Activated B cell treated with CpG ODN at 0.5 μM for 24 hours (primary cell): ENCODE measurements around the gene WFIKKN1. TPM values are rescaled to one million over a fixed set of nuclear protein-coding genes. Genes with fewer than 3 reads are reported as not detected.

ENCODE experiments used
- ATAC-seq: fragments of 200-7000 bp; cut with Tn5 transposase; one replicate; pipeline ENCODE4 v1.10.0; 2021; ENCODE audit warnings: low read depth, mild to moderate bottlenecking, moderate library complexity
- CTCF ChIA-PET: fragments of 350-600 bp; sonication (Branson Sonifier 250); formaldehyde crosslinking; loops from one replicate; lab custom pipeline; 2021; ENCODE audit warnings: antibody characterized with exemption; lab: Charles Lee
- POLR2A ChIA-PET: fragments of 350-600 bp; sonication (Branson Sonifier 250); formaldehyde crosslinking; loops from one replicate; lab custom pipeline; 2021; ENCODE audit warnings: antibody characterized with exemption; lab: Charles Lee
- DNase-seq: peaks from one replicate; pipeline ENCODE4 v3.0.0; 2022
- H3K27ac Mint-ChIP-seq: one replicate; pipeline ENCODE4 v1.8.0; 2020; ENCODE audit warnings: mixed read lengths
- H3K27me3 Mint-ChIP-seq: one replicate; pipeline ENCODE4 v1.8.0; 2021; ENCODE audit warnings: mixed read lengths
- H3K36me3 Mint-ChIP-seq: one replicate; pipeline ENCODE4 v1.8.0; 2021; ENCODE audit warnings: low read depth, mixed read lengths
- H3K4me1 Mint-ChIP-seq: one replicate; pipeline ENCODE4 v1.8.0; 2021; ENCODE audit warnings: mixed read lengths
- H3K4me3 Mint-ChIP-seq: one replicate; pipeline ENCODE4 v1.8.0; 2020; ENCODE audit warnings: mild to moderate bottlenecking, mixed read lengths
- H3K9me3 Mint-ChIP-seq: one replicate; pipeline ENCODE4 v1.8.0; 2020; ENCODE audit warnings: mixed read lengths
- CTCF ChIP-seq: fragments of 200-600 bp; IDR thresholded peaks from one replicate; pipeline ENCODE4 v1.8.0; 2022; ENCODE audit warnings: antibody characterized with exemption, mild to moderate bottlenecking
- intact Hi-C: fragments of 100-400 bp; cut with micrococcal nuclease; formaldehyde crosslinking; loops from one replicate; pipeline ENCODE4 v1.15.1; 2024
- total RNA-seq: library from RNA; stranded (reverse); gene quantifications from 2 replicates; pipeline ENCODE4 v1.2.3, GENCODE V29; 2022

Gene WFIKKN1
- total RNA-seq, 1 donor from 2014 or later: 0.47 TPM

- ChIA-PET CTCF (no interaction called here), POLR2A (no interaction called here)
- no peaks in the 10 kb centered on the region for H3K27me3 Mint-ChIP-seq
- no peak for DNase-seq
- H3K9me3 Mint-ChIP-seq: no peaks in the 10 kb centered on the region
- intact Hi-C loops: no loop called here
- H3K36me3 Mint-ChIP-seq: no peaks in the 10 kb centered on the region
- no peak for ATAC-seq
- no peak overlapping the region for H3K4me3 Mint-ChIP-seq
- no peak overlapping the region for H3K27ac Mint-ChIP-seq
- H3K4me1 Mint-ChIP-seq: peaks cover 11% of the 10 kb centered on the region
- no peak for TF ChIP-seq CTCF
These were observed 21.9 kb downstream of the WFIKKN1 start for GRCh38 chr16:652454-653305.

- POLR2A ChIA-PET: no interaction called here
- TF ChIP-seq CTCF: no peak
- ATAC-seq: no peak
- Mint-ChIP-seq H3K27ac (no peak overlapping the region), H3K4me1 (peaks cover 2% of the 10 kb centered on the region), H3K27me3 (no peaks in the 10 kb centered on the region), H3K4me3 (no peak overlapping the region), H3K9me3 (no peaks in the 10 kb centered on the region), H3K36me3 (no peaks in the 10 kb centered on the region)
- DNase-seq: no peak
- CTCF ChIA-PET: no interaction called here
- intact Hi-C loops: no loop called here
These were observed 23.2 kb downstream of the WFIKKN1 start for GRCh38 chr16:654034-654433.

- H3K27ac Mint-ChIP-seq: no peak overlapping the region
- ChIA-PET POLR2A (interaction anchor here (0.6 kb wide), 1 partner anchor 164 kb away, joined by 8 read pairs; no protein-coding TSS in a partner anchor), CTCF (no interaction called here)
- no peak overlapping the region for H3K4me3 Mint-ChIP-seq
- TF ChIP-seq CTCF: no peak
- intact Hi-C loops: no loop called here
- H3K9me3 Mint-ChIP-seq: no peaks in the 10 kb centered on the region
- no peaks in the 10 kb centered on the region for H3K27me3 Mint-ChIP-seq
- H3K36me3 Mint-ChIP-seq: no peaks in the 10 kb centered on the region
- peaks cover 7% of the 10 kb centered on the region for H3K4me1 Mint-ChIP-seq
- ATAC-seq (no peak), DNase-seq (no peak)
These were observed 26.7 kb downstream of the WFIKKN1 start for GRCh38 chr16:657487-657886.

- no peaks in the 10 kb centered on the region for H3K27me3 Mint-ChIP-seq
- H3K9me3 Mint-ChIP-seq: no peaks in the 10 kb centered on the region
- no peaks in the 10 kb centered on the region for H3K36me3 Mint-ChIP-seq
- ChIA-PET CTCF (no interaction called here), POLR2A (interaction anchor here (1.0 to 1.9 kb wide), 2 partner anchors 10 to 23 kb away, joined by 3 to 11 read pairs; partner anchors contain the start of genes METTL26 and WDR90)
- intact Hi-C loops: no loop called here
- H3K4me3 Mint-ChIP-seq: no peak overlapping the region
- DNase-seq (no peak), ATAC-seq (no peak)
- H3K4me1 Mint-ChIP-seq: peaks cover 7% of the 10 kb centered on the region
- no peak for TF ChIP-seq CTCF
- no peak overlapping the region for H3K27ac Mint-ChIP-seq
These were observed 28.1 kb downstream of the WFIKKN1 start for GRCh38 chr16:658679-659571.
